GM19035 (cell line): ENCODE data around the gene DEPDC1B.
A peak's percentile ranks its signal among the peaks of the same experiment; 100 is the strongest.
"Not testable (repeated sequence)": the region's sequence is repeated elsewhere in the genome, so short reads cannot be mapped to it uniquely, and the experiment has no call there.

ENCODE experiments used
- ATAC-seq: cut with Tn5 transposase; IDR thresholded peaks from one replicate; pipeline ENCODE4 v1.9.1; 2021; ENCODE audit not compliant: unreplicated experiment

The DEPDC1B gene

DNA sequence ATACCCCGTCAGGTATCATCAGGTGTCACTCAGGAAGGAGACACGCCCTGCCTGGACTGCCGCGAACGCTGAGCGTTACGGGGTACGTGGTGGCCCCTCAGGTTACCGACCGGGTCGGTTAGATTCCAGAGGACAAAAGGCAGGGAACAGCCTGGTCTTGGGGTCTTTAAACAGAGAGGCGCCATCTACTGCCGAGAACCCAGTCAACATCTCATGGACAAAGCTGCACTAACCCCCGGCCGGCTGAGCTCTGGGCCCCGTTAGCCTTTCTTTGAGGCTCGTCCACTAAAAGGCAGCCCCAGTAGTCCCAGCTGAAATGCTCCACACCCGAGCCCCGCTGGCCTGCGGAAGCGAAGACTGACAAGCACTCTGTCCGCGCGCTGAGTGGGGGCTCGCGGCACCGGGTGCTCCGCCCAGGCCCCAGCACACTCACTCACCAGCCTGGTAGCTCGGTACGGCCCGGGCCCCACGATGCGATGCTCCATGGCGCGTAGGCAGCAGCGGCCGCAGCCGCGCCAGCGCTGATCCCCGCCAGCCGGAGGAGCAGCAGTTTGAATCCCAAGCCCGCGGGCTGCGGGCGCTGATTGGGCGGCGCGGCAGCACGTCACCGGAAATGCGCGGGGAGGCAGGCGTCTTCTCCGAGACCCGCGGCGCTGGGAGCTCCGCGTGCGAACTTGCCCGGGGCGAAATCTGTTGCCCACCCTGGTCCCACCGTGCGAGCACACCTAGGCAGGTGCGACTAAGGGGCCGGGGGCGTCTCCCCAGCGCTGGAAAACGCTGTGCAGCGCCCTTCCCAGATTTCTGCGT is at the start of gene DEPDC1B:
Gene DEPDC1B (minus strand): TSS at position 558 of the 807 bp plus-strand sequence. CDS start 73 bp downstream, at position 485.
- ATAC-seq, result peak; percentile 94

DNA sequence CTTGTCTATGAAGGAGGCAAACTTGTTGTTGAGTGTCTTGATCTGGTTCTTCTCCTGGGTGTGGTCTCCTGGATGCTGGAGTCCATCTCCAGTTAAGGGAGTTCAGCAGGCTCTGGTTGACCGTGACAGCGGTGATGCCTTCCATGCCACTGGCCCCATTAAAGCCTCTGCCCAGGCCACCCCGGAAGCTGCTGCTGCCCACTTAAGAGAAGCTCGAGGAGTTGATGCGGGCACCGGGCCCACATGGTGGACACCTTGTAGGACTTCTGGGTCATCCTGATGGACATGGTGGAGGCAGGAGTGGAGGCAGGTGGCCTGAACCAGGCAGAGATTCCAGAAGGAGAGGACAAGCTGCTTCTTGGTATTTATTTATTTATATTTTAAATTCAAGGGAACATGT is 44.7 kb upstream of the DEPDC1B start:
- no peak for ATAC-seq

DNA sequence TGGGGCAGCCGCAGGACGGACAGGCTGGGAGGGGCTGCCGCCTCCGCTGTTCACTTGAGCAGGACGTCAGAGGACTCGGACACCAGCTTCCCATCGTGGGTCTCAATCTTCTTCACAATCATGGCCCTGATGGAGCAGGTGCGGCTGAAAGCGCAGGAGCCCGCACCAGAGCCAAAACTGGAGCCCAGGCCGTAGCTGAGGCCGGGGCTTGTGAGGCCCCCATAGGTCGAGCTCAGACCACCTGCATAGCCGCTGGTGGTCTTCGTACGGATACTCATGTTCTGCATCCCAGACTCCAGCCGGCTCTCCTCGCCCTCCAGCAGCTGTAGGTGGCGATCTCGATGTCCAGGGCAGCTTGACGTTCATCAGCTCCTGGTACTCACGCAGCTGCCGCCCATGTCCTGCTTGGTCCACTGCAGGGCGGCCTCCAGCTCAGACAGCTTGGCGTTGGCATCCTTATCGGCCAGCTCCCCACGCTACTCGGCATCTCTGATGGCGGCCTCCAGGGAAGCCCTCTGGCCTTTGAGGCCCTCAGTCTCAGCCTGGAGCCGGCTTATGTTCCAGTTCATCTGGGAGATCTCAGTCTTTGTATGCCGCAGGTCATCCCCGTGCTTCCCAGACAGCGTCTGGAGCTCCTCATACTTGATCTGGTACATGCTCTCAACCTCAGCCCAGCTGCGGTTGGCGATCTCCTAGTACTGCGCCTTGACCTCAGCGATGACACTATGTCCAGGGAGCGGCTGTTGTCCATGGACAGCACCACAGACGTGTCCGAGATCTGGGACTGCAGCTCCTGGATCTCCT is 43.7 kb upstream of the DEPDC1B start:
- ATAC-seq, result no peak

- no peak for ATAC-seq
These were observed 40.4 kb upstream of the DEPDC1B start for GRCh38 chr5:60740322-60740721.

- no peak for ATAC-seq
These were observed 39.0 kb upstream of the DEPDC1B start for GRCh38 chr5:60738933-60739332.

DNA sequence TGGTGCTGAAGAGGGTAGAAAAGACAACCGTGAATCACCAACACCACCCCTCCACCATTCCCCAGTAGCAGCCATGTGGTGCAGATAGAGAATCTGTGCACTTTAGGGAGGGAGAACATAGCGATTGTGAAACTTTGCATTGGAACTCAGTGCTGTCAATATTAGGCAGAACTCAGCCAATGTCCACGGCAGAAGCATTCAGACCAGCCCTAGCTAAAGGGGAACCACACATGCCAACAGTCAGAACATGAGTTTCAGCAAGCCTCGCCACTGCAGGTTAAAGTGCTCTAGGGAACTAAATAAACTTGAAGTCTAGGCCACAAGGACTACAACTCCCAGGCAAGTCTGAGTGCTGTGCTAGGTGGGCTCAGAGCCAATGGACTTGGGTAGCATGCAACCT is 38.5 kb upstream of the DEPDC1B start:
- ATAC-seq, result no peak

- not testable (repeated sequence) for ATAC-seq
These were observed 30.9 kb upstream of the DEPDC1B start for GRCh38 chr5:60730858-60731257.

GRCh38 chr5:60727033-60727679 is 27.2 kb upstream of the DEPDC1B start:
- ATAC-seq, result no peak

DNA sequence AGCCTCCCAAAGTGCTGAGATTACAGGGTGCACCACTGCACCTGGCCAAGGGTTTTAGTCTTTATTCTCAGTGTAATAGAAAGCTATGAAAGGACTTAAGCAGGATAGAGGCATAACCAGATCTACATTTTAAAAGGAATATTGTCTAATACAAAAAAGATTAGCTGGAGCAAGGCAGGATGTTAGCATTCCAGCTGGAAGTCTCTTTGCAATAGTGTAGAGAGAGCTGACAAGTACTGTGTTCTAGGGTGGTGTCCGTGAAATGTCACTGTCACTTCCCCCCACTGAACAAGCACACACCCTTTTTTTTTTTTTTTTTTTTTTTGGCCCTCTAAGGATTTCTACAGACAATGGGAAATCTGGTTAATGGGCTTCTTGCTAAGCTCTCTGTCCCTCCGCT is 24.2 kb upstream of the DEPDC1B start:
- no peak for ATAC-seq

- no peak for ATAC-seq
These were observed 22.4 kb upstream of the DEPDC1B start for GRCh38 chr5:60722416-60722815.

GRCh38 chr5:60719329-60719728 is 19.4 kb upstream of the DEPDC1B start:
- ATAC-seq, result no peak

GRCh38 chr5:60718166-60718892 is 18.4 kb upstream of the DEPDC1B start:
- ATAC-seq, result no peak

- ATAC-seq, result not testable (repeated sequence)
These were observed 15.4 kb upstream of the DEPDC1B start for GRCh38 chr5:60715201-60715928.

- ATAC-seq, result no peak
These were observed 13.0 kb upstream of the DEPDC1B start for GRCh38 chr5:60712950-60713349.

- ATAC-seq, result not testable (repeated sequence)
These were observed 11.9 kb upstream of the DEPDC1B start for GRCh38 chr5:60711892-60712291.

- no peak for ATAC-seq
These were observed 10.4 kb upstream of the DEPDC1B start for GRCh38 chr5:60710362-60710761.

DNA sequence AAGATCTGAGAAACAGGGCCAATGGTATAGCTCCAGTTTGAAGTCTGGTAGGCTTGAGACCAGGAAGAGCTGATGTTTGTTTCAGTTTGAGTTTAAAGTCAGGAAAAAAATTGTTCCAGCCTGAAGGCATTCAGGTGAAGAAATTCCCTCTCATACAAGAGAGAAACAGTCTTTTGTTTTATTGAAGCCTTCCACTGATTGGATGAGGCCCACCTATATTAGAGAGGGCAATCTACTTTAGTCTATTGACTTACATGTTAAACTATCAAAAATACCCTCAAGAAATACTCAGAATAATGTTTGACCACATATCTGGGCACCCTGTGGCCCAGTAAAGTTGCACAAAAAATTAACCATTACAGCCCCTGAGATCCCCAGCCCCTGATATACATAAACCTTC is 5.2 kb upstream of the DEPDC1B start:
- no peak for ATAC-seq

DNA sequence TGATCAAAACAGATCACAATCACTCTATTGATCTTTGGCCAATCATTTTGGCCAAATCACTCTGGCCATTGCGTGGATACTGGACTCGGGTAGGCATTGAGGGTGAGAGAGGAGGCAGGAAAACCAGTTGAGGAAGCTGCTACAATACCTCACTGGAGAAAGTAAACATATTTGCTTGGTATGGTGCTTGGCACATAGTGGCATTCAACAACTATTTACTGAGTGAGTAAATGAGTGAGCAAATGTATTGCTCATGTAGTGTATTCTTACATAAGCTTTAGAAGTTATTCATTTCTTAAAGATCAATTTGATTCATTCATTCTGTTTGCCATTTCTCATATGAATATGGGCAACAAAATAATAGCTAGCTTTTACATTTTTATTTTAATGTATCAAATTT is 4.0 kb upstream of the DEPDC1B start:
- no peak for ATAC-seq

GRCh38 chr5:60701321-60701968 is 1.5 kb upstream of the DEPDC1B start:
- no peak for ATAC-seq

GRCh38 chr5:60700416-60700757 is 421 bp upstream of the DEPDC1B start:
- peak; percentile 25 for ATAC-seq
